Dendritic cell treated with granulocyte-macrophage colony-stimulating factor and Interleukin-4, amounts not matched to agents 40 ng/mL and 50 ng/mL, for 4 days (primary cell): ENCODE data around the gene STIL.

Source experiments
- H3K27ac Mint-ChIP-seq: one replicate; pipeline ENCODE4 v1.8.0; 2022; ENCODE audit warnings: mild to moderate bottlenecking, mixed read lengths
- H3K27me3 Mint-ChIP-seq: one replicate; pipeline ENCODE4 v1.8.0; 2022; ENCODE audit warnings: mild to moderate bottlenecking, mixed read lengths
- H3K36me3 Mint-ChIP-seq: one replicate; pipeline ENCODE4 v1.8.0; 2022; ENCODE audit warnings: low read depth, mixed read lengths
- H3K4me1 Mint-ChIP-seq: one replicate; pipeline ENCODE4 v1.8.0; 2022; ENCODE audit warnings: low read depth, mixed read lengths
- H3K4me3 Mint-ChIP-seq: one replicate; pipeline ENCODE4 v1.8.0; 2022; ENCODE audit warnings: mild to moderate bottlenecking, moderate library complexity, mixed read lengths
- H3K9me3 Mint-ChIP-seq: one replicate; pipeline ENCODE4 v1.8.0; 2022; ENCODE audit warnings: mixed read lengths
- intact Hi-C: fragments of 100-400 bp; cut with micrococcal nuclease; formaldehyde crosslinking; loops from one replicate; pipeline ENCODE4 v1.15.0; 2022

Gene STIL

DNA sequence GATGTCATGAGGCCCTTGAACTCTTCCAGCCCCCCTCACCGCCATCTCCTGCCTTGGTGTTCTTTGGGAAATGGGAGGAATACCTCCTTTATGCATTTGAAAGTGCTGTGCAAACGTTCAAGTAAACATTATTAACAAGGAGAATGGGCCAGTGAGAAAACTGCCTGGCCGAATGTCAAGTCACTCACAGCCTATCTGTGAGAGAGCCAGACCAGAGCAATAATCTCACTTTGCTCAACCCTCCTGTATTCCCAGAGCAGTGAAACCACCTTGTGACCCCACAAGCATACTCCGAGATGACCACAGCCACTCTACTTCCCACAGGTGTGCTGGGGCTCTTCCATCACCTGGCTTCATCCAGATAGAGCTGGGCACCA is 87.1 kb downstream of the STIL start:
- intact Hi-C loops, result no loop called here
- Mint-ChIP-seq H3K4me3 (no peak overlapping the region), H3K27ac (no peak overlapping the region), H3K27me3 (peaks cover 65% of the 10 kb centered on the region), H3K9me3 (no peaks in the 10 kb centered on the region), H3K36me3 (peaks cover 7% of the 10 kb centered on the region), H3K4me1 (peaks cover 40% of the 10 kb centered on the region)

DNA sequence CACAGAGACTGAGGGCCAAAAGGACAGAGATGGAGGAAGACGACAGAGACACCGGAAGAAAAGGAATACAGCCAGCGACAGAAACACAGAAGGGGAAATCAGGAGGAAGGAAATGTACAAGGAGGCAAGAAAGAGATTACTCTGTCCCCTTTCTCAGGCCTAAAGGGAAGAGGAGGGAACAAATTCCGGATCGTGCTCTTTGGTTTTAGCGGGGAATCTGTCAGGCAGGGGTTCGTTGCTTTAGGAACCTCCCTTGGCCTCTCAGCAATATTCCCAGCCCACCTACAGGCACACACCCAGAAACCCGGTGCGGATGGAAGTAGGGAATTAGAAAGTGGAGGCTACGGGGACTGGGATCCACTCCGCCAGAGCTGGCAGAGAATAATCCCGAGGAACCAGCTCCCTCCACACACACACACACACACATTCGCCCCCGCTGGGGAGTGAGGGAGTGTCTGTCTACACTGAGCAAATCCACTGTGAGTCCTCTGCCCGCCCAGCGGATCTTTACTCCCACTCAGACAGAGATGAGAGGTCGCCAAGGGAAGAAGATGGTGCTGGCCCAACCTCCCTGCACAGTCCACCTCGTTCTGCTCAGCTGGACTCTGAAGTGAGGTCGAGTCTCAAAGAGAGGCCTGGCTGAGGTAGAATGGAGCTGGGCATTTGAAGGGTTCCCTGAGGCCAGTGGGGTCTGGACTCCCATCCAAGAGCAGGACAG is 87.7 kb downstream of the STIL start:
- no peaks in the 10 kb centered on the region for H3K9me3 Mint-ChIP-seq
- H3K4me3 Mint-ChIP-seq, result peak overlapping the region; percentile 62
- intact Hi-C loops, result no loop called here
- peaks cover 1% of the 10 kb centered on the region for H3K36me3 Mint-ChIP-seq
- peak overlapping the region; percentile 47 for H3K27ac Mint-ChIP-seq
- H3K4me1 Mint-ChIP-seq, result peaks cover 35% of the 10 kb centered on the region
- peaks cover 63% of the 10 kb centered on the region for H3K27me3 Mint-ChIP-seq

DNA sequence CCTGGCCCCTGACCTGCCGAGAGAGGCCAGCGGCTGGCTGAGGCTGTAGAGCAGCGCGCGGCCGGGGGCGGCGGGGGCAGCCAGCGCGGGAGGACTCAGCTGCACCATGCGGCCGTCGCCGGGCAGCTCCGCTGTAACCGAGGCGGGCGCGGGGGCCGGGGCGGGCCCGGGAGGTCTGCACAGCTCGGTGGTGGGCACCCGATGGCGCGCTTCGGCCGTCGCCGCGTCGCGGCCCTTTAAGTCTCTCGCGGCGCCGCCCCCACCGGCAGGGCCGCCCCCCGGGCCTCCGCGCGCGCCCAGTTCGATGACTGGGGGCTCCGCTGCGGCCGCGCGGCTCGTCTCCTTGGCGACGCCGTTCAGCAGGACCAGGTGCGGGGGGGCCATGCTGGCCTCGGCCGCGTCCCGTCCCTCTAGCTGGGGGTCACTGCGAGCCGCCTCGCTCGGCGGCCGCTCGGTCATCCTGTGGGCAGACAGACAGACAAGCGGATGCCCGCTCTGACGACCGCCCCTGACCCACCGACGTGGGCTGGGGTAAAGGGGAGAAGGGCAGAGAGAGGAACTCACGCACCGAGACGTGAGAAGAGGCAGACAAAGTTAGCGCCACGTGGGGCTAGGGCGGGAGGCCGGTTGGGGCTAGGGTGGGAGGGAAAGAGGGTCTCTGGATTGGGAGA is 88.4 kb downstream of the STIL start:
- H3K27ac Mint-ChIP-seq, result peak overlapping the region; percentile 47
- H3K4me1 Mint-ChIP-seq, result peaks cover 33% of the 10 kb centered on the region
- no peaks in the 10 kb centered on the region for H3K9me3 Mint-ChIP-seq
- intact Hi-C loops, result no loop called here
- H3K4me3 Mint-ChIP-seq, result peak overlapping the region; percentile 62
- H3K36me3 Mint-ChIP-seq, result no peaks in the 10 kb centered on the region
- peaks cover 61% of the 10 kb centered on the region for H3K27me3 Mint-ChIP-seq

DNA sequence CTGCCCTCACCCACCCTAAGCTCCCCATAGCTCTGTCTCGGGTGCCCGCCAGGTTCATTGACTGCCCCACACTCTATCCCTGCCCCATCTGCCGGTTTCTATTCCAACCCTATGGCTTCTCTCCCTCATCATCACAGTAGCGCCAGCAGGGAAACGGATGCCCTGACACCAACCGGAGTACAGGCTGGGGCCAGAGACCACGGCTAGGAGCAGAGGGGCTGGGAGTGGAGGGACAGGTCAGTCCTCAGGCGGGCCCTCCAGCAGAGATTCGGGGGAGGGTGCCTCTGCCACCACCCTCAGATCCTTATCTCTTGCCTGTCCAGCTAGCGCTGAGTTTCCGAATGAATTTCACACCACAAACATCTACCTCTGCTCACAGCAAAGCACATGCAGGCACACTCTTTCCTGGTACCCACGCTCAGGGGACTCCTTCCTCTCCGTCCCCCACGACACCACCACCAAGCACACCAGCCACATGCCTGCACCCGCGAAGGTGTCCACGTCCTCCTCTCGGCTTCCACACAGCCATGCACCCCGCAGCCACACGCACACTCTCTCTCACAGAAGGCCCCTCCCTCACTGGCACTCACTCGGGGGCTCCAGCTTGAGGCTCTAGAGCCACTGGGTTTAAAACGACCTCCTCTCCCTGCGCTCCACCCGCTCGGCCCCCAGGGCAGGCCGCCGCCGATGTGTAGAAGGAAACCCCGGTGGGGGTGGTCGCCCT is 89.1 kb downstream of the STIL start:
- Mint-ChIP-seq H3K36me3 (no peaks in the 10 kb centered on the region), H3K4me3 (no peak overlapping the region), H3K27me3 (peaks cover 56% of the 10 kb centered on the region), H3K4me1 (peaks cover 33% of the 10 kb centered on the region), H3K27ac (no peak overlapping the region), H3K9me3 (no peaks in the 10 kb centered on the region)
- intact Hi-C loops, result no loop called here

DNA sequence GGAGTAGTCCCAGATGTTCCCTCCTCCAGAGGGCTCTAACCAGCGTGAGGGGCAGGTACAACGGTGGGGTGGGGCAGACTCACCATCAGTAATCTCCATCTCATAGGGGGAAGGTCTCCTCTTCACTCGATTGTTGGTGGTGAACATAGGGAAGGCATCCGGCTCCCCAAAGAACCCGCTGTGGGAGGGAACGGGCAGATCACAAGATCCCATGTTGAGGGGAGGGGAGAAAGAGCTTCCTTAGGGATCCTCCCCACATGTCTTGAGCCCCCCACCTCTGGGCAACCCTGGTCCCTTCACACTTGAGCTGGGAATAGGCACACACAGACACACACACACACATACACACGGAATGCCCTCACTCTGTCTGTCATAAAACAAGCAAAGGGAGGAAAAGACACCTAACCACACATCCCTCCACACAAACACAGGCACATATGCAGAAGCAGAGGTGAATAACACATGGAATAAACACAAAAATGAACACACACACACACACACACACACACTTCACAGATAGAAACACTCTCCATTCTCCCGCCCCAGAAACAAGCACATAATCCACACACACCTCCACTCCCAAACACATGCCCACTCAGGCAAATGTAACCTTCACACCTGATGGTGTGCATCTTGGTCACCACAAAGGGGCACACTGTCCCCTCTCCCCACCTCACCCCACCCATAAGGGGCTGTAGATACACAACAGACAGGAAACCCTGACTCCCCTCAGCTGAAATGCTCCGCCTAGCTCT is 89.8 kb downstream of the STIL start:
- Mint-ChIP-seq H3K27me3 (peaks cover 49% of the 10 kb centered on the region), H3K36me3 (no peaks in the 10 kb centered on the region), H3K4me1 (peaks cover 28% of the 10 kb centered on the region), H3K4me3 (no peak overlapping the region), H3K9me3 (no peaks in the 10 kb centered on the region), H3K27ac (no peak overlapping the region)
- intact Hi-C loops, result no loop called here

DNA sequence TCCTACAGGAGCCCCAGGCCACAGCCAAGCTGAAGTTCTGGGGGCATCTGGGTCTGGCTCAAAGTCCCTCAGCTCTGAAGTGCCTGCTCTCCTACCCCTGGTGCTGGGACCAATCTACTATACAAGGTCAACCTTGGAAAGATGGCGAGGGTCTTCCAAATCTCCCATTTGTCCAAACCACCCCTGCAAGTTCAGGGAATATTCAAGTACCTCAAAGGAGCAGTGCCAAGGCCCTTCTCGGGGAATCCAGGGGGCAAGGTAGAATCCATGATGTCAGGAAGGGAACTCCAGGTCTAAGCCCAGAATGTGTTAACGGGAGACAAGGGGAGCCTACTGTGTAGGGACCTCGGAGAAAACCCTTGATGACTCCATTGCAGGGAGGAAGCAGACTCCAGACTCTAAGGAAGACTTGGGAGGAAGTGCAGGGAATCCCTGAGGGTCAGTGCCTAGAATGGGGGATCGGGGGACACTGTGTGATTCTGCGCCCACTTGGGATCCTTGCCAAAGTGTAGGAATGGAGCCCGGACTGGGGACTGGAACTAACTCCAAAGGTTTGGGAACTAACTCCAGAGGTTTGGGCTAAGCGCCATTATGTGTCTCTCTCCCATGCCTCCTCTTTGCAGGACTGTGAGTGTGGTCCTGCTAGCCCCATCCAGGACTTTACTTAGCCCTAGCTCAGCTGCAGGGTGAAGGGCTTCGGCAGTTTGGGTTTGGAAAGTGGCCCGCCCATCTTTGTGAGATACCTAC is 90.6 kb downstream of the STIL start:
- intact Hi-C loops, result no loop called here
- Mint-ChIP-seq H3K9me3 (no peaks in the 10 kb centered on the region), H3K27me3 (peaks cover 41% of the 10 kb centered on the region), H3K4me3 (no peak overlapping the region), H3K4me1 (peaks cover 23% of the 10 kb centered on the region), H3K27ac (no peak overlapping the region), H3K36me3 (no peaks in the 10 kb centered on the region)

DNA sequence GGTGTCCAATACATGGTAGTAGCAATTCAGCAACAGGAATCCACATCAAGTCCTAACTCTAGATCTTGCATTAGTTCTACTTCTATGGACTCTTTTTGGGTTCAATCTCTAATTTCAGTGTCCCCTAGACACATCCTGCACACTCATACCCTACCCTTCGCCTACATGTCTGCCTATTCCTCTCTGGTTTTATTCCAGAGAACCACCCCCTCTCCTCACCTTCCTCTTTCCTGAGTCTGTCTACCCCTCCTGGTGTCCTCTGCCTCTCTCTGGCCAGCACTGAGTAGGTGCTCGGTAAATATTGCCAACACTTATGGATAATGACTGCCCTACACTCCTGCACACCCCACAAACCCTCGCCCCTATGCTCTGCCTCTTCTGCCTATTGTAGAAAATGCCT is 91.5 kb downstream of the STIL start:
- H3K27ac Mint-ChIP-seq, result no peak overlapping the region
- intact Hi-C loops, result no loop called here
- peaks cover 23% of the 10 kb centered on the region for H3K4me1 Mint-ChIP-seq
- no peaks in the 10 kb centered on the region for H3K36me3 Mint-ChIP-seq
- no peaks in the 10 kb centered on the region for H3K9me3 Mint-ChIP-seq
- peaks cover 33% of the 10 kb centered on the region for H3K27me3 Mint-ChIP-seq
- no peak overlapping the region for H3K4me3 Mint-ChIP-seq

DNA sequence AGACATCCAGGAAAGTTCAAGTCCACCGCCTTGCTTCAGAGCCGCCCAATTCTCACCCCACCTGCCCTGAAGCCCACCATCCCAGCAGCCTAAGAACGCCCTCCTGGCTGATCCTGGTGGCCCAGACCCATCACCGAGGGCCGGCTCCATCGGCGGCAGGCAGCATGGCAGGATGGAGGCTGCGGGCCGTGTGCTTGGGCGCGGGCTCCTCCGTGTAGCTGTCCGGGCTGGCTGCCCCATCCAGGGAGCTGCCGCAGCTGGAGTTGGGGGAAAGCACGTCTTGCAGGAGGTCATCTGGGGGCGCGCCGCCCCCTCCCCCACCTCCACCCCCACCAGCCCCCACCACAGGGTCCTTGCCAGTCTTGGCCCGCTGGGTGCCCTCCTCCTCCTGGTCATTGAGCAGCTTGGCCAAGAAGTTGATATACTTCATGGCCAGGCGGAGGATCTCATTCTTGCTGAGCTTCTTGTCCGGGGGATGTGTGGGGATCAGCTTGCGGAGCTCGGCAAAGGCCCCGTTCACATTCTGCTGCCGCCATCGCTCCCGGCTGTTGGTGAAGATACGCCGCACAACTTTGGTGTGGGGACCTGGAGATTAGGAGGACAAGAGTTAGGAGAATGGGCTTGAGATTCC is 94.2 kb downstream of the STIL start:
- Mint-ChIP-seq H3K9me3 (no peaks in the 10 kb centered on the region), H3K36me3 (no peaks in the 10 kb centered on the region), H3K4me3 (no peak overlapping the region), H3K27me3 (peaks cover 16% of the 10 kb centered on the region), H3K4me1 (peaks cover 25% of the 10 kb centered on the region), H3K27ac (no peak overlapping the region)
- intact Hi-C loops, result no loop called here

DNA sequence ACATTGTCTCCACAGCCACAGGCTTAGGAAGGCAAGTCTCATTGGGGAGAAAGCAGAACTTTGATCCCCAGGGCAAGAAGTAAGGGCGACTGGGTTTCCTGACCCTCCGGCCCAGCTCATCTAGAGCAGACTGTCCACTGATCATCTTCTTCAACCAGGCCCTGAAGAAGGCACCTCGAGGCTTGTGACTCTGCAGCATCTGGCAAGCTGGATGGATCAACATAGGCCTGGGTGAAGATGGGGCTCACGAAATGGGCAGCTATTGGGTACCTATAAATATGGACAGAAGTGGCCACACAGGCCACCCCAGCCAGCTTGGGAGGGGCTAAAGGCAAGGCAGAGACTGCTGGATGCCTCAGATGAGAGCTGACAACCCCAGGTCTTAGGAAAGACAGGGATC is 94.9 kb downstream of the STIL start:
- intact Hi-C loops, result no loop called here
- Mint-ChIP-seq H3K4me3 (no peak overlapping the region), H3K27ac (no peak overlapping the region), H3K36me3 (no peaks in the 10 kb centered on the region), H3K27me3 (peaks cover 16% of the 10 kb centered on the region), H3K9me3 (no peaks in the 10 kb centered on the region), H3K4me1 (peaks cover 25% of the 10 kb centered on the region)

DNA sequence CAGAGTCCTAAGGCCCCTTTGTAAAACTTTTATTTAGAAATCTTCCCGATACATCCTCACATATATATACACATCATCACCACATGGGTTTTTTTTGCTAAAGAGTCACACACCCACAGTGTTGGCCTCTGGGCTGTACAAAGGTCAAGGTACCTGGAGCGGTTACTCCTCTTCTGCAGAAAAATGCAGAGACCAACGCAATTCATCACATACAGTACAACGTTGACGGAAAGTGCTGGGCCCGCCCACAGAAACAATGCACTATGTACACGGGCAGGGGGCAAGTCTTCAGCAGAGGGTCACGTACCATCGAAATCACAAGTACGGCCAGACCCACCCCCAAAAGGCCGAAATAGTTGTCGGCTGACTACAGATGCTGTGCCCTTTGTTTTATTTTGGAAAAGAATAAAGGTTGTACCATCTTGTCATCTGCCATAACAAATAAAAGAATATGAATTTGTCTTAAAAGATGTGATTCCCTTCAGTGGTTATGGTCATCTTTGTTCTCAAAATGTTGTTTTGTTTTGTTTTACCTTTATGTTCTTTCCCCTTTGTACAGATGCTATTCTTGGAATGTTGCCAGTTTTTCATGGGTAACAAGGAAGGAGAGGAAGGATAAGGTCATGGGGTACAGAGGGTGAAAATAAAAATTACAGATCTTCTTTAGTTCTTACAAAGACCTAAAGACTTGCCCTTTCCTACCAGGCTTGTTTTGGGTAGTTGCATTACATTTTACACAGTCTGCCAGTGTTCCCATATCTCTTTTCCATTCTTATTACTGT is 97.5 kb downstream of the STIL start:
- H3K4me1 Mint-ChIP-seq, result peaks cover 25% of the 10 kb centered on the region
- peaks cover 10% of the 10 kb centered on the region for H3K27me3 Mint-ChIP-seq
- intact Hi-C loops, result no loop called here

DNA sequence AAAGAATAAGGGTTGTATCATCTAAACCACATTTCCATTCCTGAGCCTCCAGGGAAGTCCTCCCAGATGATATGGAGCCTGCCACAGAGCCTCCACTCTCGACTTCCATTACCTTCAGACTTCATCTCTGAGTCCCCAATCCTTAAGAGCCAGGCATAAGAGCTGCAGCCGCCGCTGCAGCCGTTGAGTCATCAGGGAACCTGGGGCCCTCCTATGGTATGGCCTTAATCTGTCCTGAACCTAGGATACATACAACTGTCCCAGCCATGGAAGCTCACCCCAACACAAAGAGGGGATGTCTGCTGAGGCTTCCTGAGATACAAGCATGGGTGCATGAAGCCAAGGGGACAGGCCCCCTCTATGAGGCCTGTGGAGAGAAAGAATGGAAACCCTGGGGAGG is 98.2 kb downstream of the STIL start:
- Mint-ChIP-seq H3K27ac (peak overlapping the region; percentile 15), H3K27me3 (peaks cover 7% of the 10 kb centered on the region), H3K4me3 (no peak overlapping the region), H3K9me3 (no peaks in the 10 kb centered on the region), H3K36me3 (no peaks in the 10 kb centered on the region), H3K4me1 (peaks cover 23% of the 10 kb centered on the region)
- intact Hi-C loops, result no loop called here

More for the DNA sequence above, 97.5 kb downstream of the STIL start:
- no peak overlapping the region for H3K27ac Mint-ChIP-seq
- H3K9me3 Mint-ChIP-seq, result no peaks in the 10 kb centered on the region
- no peaks in the 10 kb centered on the region for H3K36me3 Mint-ChIP-seq
- no peak overlapping the region for H3K4me3 Mint-ChIP-seq

DNA sequence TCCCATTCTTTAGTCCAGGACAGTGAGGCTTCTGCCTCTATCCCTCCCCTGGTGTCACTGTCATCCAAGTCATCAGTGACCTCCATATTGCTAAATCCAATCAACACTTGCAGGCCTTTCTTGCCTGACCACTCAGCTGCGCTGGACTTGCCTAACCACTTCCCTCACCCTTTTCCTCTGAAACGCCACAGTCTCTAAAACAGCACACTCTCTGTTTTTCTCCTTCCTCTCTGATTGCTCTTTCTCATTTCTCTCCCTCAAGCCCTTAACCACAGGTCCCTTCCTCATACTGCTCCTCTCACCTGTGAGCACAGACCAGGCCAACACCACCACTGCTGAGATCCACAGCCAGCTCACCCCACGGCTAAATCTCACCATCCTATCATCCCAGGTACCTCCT is 99.4 kb downstream of the STIL start:
- intact Hi-C loops, result no loop called here
- Mint-ChIP-seq H3K27me3 (peaks cover 7% of the 10 kb centered on the region), H3K4me1 (peaks cover 21% of the 10 kb centered on the region), H3K4me3 (no peak overlapping the region), H3K9me3 (no peaks in the 10 kb centered on the region), H3K27ac (no peak overlapping the region), H3K36me3 (no peaks in the 10 kb centered on the region)
